HG03280 (cell line): Measurements from ENCODE around the gene DNAJC22.
A peak's percentile ranks its signal among the peaks of the same experiment; 100 is the strongest.
"Not testable (repeated sequence)": the region's sequence is repeated elsewhere in the genome, so short reads cannot be mapped to it uniquely, and the experiment has no call there.

ENCODE experiments used
- ATAC-seq: cut with Tn5 transposase; IDR thresholded peaks from one replicate; pipeline ENCODE4 v1.9.1; 2021; ENCODE audit warnings: mild to moderate bottlenecking, moderate library complexity; ENCODE audit not compliant: unreplicated experiment

Gene DNAJC22

GRCh38 chr12:49346659-49347310 is at the start of gene DNAJC22:
Gene DNAJC22 (plus strand): TSS chr12:49346888. CDS start chr12:49348873, 1,985 bp downstream.
- no peak for ATAC-seq

- ATAC-seq = no peak
These were observed 49.0 kb upstream of the DNAJC22 start for GRCh38 chr12:49297695-49298060.

DNA sequence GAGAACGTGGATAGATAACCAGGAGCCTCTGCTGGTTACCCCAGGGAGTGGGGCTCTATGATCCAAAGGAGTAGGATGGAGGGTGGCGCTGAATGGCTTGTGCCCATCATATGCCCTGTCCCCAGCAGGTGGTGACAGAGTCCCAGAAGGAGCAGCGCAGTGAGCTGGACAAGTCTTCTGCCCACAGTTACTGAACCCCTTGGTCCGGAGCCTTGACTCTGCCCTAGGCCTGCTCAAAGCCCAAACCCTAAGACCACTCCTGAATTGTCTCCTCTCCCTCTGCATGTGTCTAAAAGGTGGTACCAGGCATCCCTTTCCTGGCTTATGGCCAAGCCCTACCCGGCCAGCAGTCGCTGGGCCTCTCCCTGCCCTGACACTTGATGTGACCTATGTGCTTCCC is 48.5 kb upstream of the DNAJC22 start:
- ATAC-seq = no peak

DNA sequence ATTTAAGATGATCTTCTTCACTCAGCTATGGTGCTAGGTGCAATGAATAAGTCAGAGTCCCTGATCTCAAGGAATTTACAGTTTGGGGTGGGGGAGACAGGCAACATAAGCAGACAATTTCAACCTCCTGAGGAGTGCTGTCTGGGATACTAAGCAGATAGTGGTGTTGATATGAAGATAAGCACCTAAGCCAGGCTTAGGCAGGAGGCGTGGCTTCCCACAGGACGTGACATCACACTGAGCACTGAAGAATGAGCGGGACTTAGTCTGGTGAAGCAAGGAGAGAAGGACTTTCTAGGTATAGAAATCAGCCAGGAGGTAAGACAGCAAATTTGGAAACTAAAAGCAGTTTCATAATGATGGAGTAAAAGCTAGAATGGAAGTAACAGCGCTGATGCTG is 44.9 kb upstream of the DNAJC22 start:
- no peak for ATAC-seq

- ATAC-seq = no peak
These were observed 42.5 kb upstream of the DNAJC22 start for GRCh38 chr12:49304161-49304560.

GRCh38 chr12:49305762-49306510 is 40.8 kb upstream of the DNAJC22 start:
- no peak for ATAC-seq

DNA sequence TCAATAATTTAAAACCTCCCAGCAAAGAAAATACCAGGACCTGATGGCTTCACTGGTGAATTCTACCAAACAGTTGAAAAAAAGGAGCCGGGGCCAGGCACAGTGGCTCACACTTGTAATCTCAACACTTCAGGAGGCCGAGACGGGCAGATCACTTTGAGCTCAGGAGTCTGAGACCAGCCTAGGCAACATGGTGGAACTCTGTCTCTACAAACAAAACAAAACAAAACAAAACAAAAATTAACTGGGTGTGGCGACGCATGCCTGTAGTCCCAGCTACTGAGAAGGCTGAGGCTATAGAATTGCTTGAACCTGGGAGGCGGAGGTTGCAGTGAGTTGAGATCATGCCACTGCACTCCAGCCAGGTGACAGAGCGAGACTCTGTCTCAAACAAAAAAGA is 37.3 kb upstream of the DNAJC22 start:
- ATAC-seq = no peak

DNA sequence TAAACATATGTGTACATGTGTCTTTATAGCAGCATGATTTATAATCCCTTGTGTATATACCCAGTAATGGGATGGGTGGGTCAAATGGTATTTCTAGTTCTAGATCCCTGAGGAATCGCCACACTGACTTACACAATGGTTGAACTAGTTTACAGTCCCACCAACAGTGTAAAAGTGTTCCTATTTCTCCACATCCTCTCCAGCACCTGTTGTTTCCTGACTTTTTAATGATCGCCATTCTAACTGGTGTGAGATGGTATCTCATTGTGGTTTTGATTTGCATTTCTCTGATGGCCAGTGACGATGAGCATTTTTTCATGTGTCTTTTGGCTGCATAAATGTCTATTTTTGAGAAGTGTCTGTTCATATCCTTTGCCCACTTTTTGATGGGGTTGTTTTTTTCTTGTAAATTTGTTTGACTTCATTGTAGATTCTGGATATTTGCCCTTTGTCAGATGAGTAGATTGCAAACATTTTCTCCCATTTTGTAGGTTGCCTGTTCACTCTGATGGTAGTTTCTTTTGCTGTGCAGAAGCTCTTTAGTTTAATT is 36.2 kb upstream of the DNAJC22 start:
- not testable (repeated sequence) for ATAC-seq

GRCh38 chr12:49314811-49315210 is 31.9 kb upstream of the DNAJC22 start:
- ATAC-seq = no peak

GRCh38 chr12:49317118-49317517 is 29.6 kb upstream of the DNAJC22 start:
- not testable (repeated sequence) for ATAC-seq

GRCh38 chr12:49320411-49321103 is 26.1 kb upstream of the DNAJC22 start:
- ATAC-seq = not testable (repeated sequence)

- no peak for ATAC-seq
These were observed 24.4 kb upstream of the DNAJC22 start for GRCh38 chr12:49322367-49322707.

- peak; percentile 99 for ATAC-seq
These were observed 23.8 kb upstream of the DNAJC22 start, which contains the start of gene TROAP for GRCh38 chr12:49322708-49323523. Gene TROAP (plus strand): TSS chr12:49323255. CDS start chr12:49323609, 354 bp downstream.

DNA sequence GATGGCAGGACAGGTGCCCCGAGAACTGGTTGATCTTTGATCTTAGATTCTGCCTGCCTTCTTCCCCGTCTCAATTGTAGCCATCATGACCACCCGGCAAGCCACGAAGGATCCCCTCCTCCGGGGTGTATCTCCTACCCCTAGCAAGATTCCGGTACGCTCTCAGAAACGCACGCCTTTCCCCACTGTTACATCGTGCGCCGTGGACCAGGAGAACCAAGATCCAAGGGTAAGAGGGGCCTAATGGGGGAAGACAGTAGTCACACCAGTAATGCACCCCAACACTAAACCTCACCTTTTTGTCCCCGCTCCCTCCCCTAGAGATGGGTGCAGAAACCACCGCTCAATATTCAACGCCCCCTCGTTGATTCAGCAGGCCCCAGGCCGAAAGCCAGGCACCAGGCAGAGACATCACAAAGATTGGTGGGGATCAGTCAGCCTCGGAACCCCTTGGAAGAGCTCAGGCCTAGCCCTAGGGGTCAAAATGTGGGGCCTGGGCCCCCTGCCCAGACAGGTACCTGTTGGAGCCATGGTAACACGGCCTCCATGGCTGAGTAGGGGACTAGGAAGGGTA is 23.1 kb upstream of the DNAJC22 start:
- ATAC-seq = no peak

DNA sequence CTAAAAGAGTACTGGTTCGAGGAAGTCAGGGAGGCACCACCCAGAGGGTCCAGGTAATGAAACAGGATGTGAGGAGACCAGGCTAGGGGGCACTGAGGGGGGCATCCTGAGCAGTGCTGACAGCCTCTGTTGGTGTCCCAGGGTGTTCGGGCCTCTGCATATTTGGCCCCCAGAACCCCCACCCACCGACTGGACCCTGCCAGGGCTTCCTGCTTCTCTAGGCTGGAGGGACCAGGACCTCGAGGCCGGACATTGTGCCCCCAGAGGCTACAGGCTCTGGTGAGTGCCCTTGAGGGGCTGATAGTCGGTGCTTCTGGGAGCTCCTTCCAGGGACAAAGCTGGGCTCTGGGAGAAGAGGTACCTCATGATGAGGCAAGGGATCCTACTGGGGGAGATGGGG is 21.1 kb upstream of the DNAJC22 start:
- no peak for ATAC-seq

DNA sequence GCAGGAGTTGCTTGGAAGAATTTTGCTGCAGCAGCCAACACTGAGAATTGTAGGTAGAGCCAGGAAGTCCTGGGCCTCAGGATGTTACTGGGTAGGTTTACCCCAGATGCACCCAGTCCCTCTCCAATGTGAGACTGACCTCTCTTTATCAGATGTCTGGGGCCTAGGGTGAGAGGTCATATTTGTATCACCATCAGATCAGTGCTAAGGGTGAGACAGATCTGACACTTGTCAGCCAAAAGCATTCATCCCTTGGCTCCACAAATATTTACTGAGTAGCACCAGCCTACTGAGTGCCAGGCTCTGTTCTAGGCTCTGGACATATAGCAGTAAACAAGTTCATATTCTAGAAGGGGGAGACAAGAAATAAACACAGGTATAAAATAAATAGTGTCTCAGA is 19.3 kb upstream of the DNAJC22 start:
- no peak for ATAC-seq

- ATAC-seq = no peak
These were observed 18.8 kb upstream of the DNAJC22 start for GRCh38 chr12:49327887-49328286.

GRCh38 chr12:49328816-49329215 is 17.9 kb upstream of the DNAJC22 start:
- no peak for ATAC-seq

DNA sequence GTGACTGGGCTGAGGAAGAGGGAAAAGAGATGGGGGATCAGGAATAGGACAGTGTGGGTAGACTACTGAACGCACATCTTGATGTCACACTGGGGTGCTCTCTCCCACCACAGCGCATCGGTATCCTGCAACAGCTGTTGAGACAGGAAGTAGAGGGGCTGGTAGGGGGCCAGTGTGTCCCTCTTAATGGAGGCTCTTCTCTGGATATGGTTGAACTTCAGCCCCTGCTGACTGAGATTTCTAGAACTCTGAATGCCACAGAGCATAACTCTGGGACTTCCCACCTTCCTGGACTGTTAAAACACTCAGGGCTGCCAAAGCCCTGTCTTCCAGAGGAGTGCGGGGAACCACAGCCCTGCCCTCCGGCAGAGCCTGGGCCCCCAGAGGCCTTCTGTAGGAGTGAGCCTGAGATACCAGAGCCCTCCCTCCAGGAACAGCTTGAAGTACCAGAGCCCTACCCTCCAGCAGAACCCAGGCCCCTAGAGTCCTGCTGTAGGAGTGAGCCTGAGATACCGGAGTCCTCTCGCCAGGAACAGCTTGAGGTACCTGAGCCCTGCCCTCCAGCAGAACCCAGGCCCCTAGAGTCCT is 16.6 kb upstream of the DNAJC22 start:
- ATAC-seq = no peak
